Activated CD4-positive, alpha-beta T cell treated with anti-CD3 and anti-CD28 coated beads for 36 hours (primary cell): Measurements from ENCODE around the gene RAD51B. TPM values are rescaled to one million over a fixed set of nuclear protein-coding genes. Genes with fewer than 3 reads are reported as not detected.
A peak's percentile ranks its signal among the peaks of the same experiment; 100 is the strongest.

Experiments
- ATAC-seq: fragments of 200-7000 bp; cut with Tn5 transposase; one replicate; pipeline ENCODE4 v1.10.0; 2021; ENCODE audit warnings: mild to moderate bottlenecking, moderate library complexity
- CTCF ChIA-PET: fragments of 350-600 bp; sonication (Branson Sonifier 250); formaldehyde crosslinking; loops from one replicate; lab custom pipeline; 2021; ENCODE audit warnings: antibody characterized with exemption; lab: Charles Lee
- POLR2A ChIA-PET: fragments of 350-600 bp; sonication (Branson Sonifier 250); formaldehyde crosslinking; loops from one replicate; lab custom pipeline; 2021; ENCODE audit warnings: antibody characterized with exemption, inconsistent platforms; lab: Charles Lee
- DNase-seq: peaks from one replicate; pipeline ENCODE4 v3.0.0-alpha.2; 2020
- H3K27ac Mint-ChIP-seq: one replicate; pipeline ENCODE4 v1.8.0; 2021; ENCODE audit warnings: mixed read lengths
- H3K27me3 Mint-ChIP-seq: one replicate; pipeline ENCODE4 v1.8.0; 2021; ENCODE audit warnings: mixed read lengths
- H3K36me3 Mint-ChIP-seq: one replicate; pipeline ENCODE4 v1.8.0; 2021; ENCODE audit warnings: low read depth, mixed read lengths
- H3K4me1 Mint-ChIP-seq: one replicate; pipeline ENCODE4 v1.8.0; 2021; ENCODE audit warnings: mixed read lengths
- H3K4me3 Mint-ChIP-seq: one replicate; pipeline ENCODE4 v1.8.0; 2021; ENCODE audit warnings: mild to moderate bottlenecking, moderate library complexity, mixed read lengths
- H3K9me3 Mint-ChIP-seq: one replicate; pipeline ENCODE4 v1.8.0; 2021; ENCODE audit warnings: low read depth, mixed read lengths
- intact Hi-C, 2 experiments: fragments of 100-400 bp; cut with DNase I in 1 of 2; cut with micrococcal nuclease in 1 of 2; formaldehyde crosslinking; loops; one replicate each; pipeline versions ENCODE4 v1.14.2 to v1.15.1; 2022 to 2024; cut with DNase I, micrococcal nuclease
- total RNA-seq, 2 experiments: library from RNA; stranded (reverse); gene quantifications; one replicate each; pipeline ENCODE4 v1.2.3, GENCODE V29; 2021

Gene RAD51B
- total RNA-seq, 2 experiments from 2014 or later: 26.4 to 39.9 TPM

DNA sequence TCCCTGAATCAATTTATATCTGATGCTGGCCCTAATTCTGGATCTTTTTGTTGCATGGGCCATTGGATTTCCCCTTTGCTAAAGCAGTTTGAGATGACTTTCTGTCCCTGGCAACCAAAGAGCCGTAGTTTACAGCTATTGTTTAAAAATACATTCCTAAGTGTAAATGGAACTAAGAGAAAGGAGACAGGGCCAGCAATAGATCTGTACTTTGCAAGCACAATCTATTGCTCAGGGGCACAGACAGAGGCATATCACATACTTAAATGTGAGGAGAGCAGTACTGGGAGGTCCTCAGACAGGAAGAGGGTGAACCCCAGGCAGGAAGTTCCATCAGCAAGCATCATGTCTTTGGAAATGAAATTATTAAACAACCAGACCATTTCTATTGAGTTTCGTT, 846.7 kb downstream of the RAD51B start:
- ChIA-PET POLR2A (no interaction called here), CTCF (interaction anchor here (1.4 kb wide), 1 partner anchor 18 kb away, joined by 3 read pairs; no protein-coding TSS in a partner anchor)
- H3K9me3 Mint-ChIP-seq: peaks cover 3% of the 10 kb centered on the region

DNA sequence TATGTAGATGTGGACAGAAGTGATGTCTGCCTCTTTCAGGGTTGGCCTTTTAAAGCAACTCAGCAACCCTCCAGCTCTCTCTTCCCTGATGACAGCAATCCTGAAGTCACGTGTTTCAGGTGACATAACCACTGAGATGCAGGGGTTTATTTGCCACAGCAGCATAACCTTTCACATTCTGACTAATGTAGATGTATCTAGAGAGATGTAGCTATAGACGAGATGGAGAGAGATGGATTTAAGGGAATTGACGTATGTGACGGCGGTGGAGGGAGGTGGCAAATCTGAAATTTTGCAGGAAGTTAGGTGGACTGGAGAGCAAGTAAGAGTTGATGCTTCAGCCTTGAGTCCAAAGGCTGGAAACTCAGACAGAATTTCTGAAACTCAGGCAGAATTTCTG, 847.3 kb downstream of the RAD51B start:
- peaks cover 3% of the 10 kb centered on the region for H3K9me3 Mint-ChIP-seq
- H3K27me3 Mint-ChIP-seq: no peaks in the 10 kb centered on the region
- no peak overlapping the region for H3K4me3 Mint-ChIP-seq
- ATAC-seq (no peak), DNase-seq (no peak)
- intact Hi-C loops: no loop called here
- POLR2A ChIA-PET: no interaction called here
- H3K4me1 Mint-ChIP-seq: peaks cover 46% of the 10 kb centered on the region
- CTCF ChIA-PET: interaction anchor here (0.9 kb wide), 1 partner anchor 11 kb away, joined by 3 read pairs; no protein-coding TSS in a partner anchor
- H3K36me3 Mint-ChIP-seq: no peaks in the 10 kb centered on the region
- H3K27ac Mint-ChIP-seq: no peak overlapping the region

More for the DNA sequence above, 846.7 kb downstream of the RAD51B start:
- Mint-ChIP-seq H3K4me1 (peaks cover 49% of the 10 kb centered on the region), H3K4me3 (no peak overlapping the region), H3K27me3 (no peaks in the 10 kb centered on the region), H3K27ac (no peak overlapping the region), H3K36me3 (no peaks in the 10 kb centered on the region)
- intact Hi-C loops: no loop called here
- ATAC-seq (no peak), DNase-seq (no peak)

DNA sequence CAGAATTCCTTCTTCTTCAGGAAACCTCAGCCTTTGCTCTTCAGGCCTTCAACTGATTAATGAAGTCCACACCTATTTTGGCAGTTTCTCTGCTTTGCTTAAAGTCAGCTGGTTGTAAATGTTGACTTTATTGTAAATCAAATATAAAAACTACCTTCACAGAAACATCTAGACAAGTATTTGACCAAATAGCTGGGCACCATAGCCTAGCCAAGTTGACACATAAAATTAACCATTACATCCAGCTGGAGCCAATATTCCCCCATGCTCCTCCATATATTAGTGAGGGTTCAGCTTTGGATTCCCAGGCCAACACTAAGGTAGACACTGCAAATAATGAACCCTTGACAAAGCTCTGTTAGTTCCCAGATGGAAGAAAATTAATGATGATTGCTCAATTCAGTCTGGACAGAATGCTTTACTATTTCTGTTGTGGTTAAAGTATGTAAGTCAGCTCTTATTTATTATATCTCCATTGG, 847.8 kb downstream of the RAD51B start:
- Mint-ChIP-seq H3K9me3 (peaks cover 3% of the 10 kb centered on the region), H3K27me3 (no peaks in the 10 kb centered on the region), H3K27ac (no peak overlapping the region), H3K36me3 (no peaks in the 10 kb centered on the region), H3K4me1 (peaks cover 42% of the 10 kb centered on the region), H3K4me3 (no peak overlapping the region)
- no peak for ATAC-seq
- CTCF ChIA-PET: interaction anchor here (0.9 kb wide), 1 partner anchor 10 kb away, joined by 3 read pairs; no protein-coding TSS in a partner anchor
- intact Hi-C loops: no loop called here
- DNase-seq: no peak
- POLR2A ChIA-PET: no interaction called here

DNA sequence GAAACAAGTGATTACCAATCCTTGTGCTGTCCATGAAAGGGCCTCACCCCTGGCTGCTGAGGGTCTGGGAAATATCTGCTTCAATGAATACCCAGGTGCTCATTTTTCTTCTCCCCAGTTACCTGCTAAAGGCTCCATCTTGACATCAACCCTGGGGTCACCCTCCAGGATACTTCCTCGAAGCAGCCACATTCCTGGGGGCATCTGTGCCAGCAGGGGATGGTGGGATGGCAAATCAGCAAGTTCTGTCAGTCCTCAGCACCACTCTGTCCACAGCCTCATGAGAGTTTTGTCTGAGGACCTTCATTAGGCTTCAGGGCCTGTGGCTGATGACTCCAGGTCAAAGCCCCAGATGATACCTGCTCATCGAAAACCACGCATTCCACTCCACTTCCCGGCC, 848.4 kb downstream of the RAD51B start:
- Mint-ChIP-seq H3K27ac (no peak overlapping the region), H3K36me3 (no peaks in the 10 kb centered on the region), H3K4me3 (no peak overlapping the region), H3K9me3 (peaks cover 3% of the 10 kb centered on the region), H3K4me1 (peaks cover 36% of the 10 kb centered on the region), H3K27me3 (no peaks in the 10 kb centered on the region)
- CTCF ChIA-PET: interaction anchor here (0.6 kb wide), 2 partner anchors 13 to 1024 kb away, joined by 3 read pairs; no protein-coding TSS in a partner anchor
- ATAC-seq (no peak), DNase-seq (no peak)
- intact Hi-C loops: no loop called here
- POLR2A ChIA-PET: interaction anchor here (0.6 kb wide), 1 partner anchor 27 kb away, joined by 4 read pairs; no protein-coding TSS in a partner anchor

DNA sequence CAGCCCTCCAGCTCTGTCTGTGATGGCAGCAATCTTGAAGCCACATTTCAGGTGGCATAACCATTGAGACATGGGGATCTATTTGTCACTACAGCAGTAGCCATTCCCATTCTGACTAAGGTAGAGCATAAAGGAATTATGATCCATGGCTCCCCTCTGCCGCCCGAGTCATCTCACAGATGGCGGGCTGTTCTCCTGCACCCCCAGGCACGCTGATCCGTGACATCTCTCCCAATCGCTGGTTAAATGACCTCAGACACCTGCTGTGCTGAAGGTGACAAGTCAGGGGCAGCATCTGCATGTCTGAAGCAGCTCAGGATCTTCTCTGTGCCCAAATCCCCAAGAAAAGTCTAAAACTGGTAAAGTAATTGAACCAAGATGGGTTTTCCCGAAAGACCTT, 849.0 kb downstream of the RAD51B start:
- intact Hi-C loops: no loop called here
- ATAC-seq (no peak), DNase-seq (no peak)
- POLR2A ChIA-PET: interaction anchor here (0.6 kb wide), 1 partner anchor 26 kb away, joined by 4 read pairs; no protein-coding TSS in a partner anchor
- H3K27me3 Mint-ChIP-seq: no peaks in the 10 kb centered on the region
- H3K9me3 Mint-ChIP-seq: peaks cover 3% of the 10 kb centered on the region
- no peaks in the 10 kb centered on the region for H3K36me3 Mint-ChIP-seq
- H3K4me3 Mint-ChIP-seq: no peak overlapping the region
- H3K27ac Mint-ChIP-seq: no peak overlapping the region
- CTCF ChIA-PET: interaction anchor here (0.6 kb wide), 2 partner anchors 12 to 1025 kb away, joined by 3 read pairs; no protein-coding TSS in a partner anchor
- peaks cover 31% of the 10 kb centered on the region for H3K4me1 Mint-ChIP-seq

DNA sequence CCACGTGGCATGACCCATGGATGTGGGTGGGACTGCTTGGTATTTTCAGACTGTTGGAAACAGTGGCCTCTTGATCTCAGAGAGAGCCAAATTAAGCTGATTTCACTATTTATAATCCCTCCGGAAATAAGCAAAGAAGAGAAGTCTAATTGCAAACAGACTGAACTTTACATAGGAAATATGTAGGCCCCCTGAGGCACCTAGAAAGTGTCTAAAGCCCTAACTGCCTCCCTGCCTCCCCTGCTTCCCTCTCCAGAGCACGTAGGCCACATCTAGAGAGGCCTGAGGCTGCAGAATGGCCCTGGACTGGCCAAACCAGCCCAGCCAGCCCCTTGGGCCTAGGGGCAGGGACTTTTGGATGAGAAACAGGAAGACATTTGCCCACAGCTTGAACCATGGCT, 849.5 kb downstream of the RAD51B start:
- Mint-ChIP-seq H3K4me3 (no peak overlapping the region), H3K27ac (no peak overlapping the region), H3K27me3 (no peaks in the 10 kb centered on the region), H3K36me3 (no peaks in the 10 kb centered on the region), H3K4me1 (peaks cover 25% of the 10 kb centered on the region), H3K9me3 (peaks cover 3% of the 10 kb centered on the region)
- ATAC-seq (no peak), DNase-seq (no peak)
- ChIA-PET POLR2A (interaction anchor here (0.9 kb wide), 1 partner anchor 119 kb away, joined by 3 read pairs; no protein-coding TSS in a partner anchor), CTCF (no interaction called here)
- intact Hi-C loops: no loop called here

DNA sequence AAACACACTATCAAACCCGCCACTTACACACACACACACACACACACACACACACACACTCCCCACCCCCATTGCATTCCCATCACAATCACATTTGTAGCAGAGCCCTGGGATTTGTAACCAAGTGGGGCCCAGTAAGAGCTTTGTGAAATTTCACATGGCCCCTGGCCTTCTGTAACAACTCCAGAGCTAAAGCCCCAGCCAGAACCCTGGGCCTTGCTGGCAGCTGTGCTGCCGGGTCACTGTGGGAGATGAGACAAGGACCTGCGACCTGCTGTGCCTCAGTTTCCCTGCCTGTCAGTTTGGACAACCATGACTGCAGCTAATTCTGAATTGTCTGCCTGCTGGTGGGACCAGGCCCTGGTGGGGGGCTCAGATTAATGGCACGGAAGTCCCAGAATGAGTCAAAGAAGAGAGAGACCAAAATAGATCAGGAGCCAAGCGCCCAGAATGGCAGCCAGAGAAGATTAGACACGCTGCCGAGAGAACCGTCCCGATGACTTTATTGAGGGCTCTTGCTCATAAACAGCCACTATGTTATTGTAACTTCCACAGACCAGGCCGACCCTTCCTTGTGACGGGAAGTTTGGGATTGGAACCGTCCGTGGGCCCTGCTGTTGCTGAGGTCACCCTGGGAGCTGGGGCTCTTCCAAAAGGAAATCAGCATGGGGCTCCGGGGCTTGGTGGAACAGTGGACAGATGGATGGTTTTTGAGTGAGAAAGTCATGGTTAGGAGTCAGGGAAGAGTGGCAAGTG, 850.2 kb downstream of the RAD51B start:
- POLR2A ChIA-PET: interaction anchor here (0.6 to 0.9 kb wide), 2 partner anchors 119 to 156 kb away, joined by 3 read pairs; no protein-coding TSS in a partner anchor
- H3K9me3 Mint-ChIP-seq: peaks cover 3% of the 10 kb centered on the region
- H3K4me1 Mint-ChIP-seq: peaks cover 19% of the 10 kb centered on the region
- no peak for ATAC-seq
- no peak overlapping the region for H3K27ac Mint-ChIP-seq
- no peaks in the 10 kb centered on the region for H3K27me3 Mint-ChIP-seq
- DNase-seq: no peak
- CTCF ChIA-PET: interaction anchor here (0.6 kb wide), 1 partner anchor 97 kb away, joined by 3 read pairs; no protein-coding TSS in a partner anchor
- no peak overlapping the region for H3K4me3 Mint-ChIP-seq
- no peaks in the 10 kb centered on the region for H3K36me3 Mint-ChIP-seq
- intact Hi-C loops: no loop called here

DNA sequence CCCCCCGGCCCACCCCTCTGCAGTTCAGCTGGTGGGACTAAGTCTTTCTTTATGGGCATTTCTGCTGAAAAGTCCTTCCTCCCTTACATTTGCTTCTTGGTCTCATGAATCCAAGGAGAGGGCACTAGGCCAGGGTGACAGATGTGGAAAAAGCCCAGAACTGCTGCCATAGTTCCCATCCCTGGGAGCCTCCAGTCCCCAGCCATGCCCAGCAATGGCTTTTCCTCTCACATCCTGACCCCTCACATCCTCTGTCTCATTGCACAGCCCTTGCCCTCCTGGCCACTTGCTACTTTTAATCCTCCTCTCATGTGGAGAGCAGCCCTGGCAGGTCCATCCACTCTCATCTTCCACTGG, 850.8 kb downstream of the RAD51B start:
- no peak for DNase-seq
- POLR2A ChIA-PET: interaction anchor here (0.6 kb wide), 1 partner anchor 155 kb away, joined by 3 read pairs; no protein-coding TSS in a partner anchor
- Mint-ChIP-seq H3K4me1 (peaks cover 14% of the 10 kb centered on the region), H3K36me3 (no peaks in the 10 kb centered on the region), H3K4me3 (no peak overlapping the region), H3K9me3 (peaks cover 3% of the 10 kb centered on the region), H3K27me3 (no peaks in the 10 kb centered on the region), H3K27ac (peak overlapping the region; percentile 7)
- intact Hi-C loops: no loop called here
- ATAC-seq: no peak
- CTCF ChIA-PET: no interaction called here

DNA sequence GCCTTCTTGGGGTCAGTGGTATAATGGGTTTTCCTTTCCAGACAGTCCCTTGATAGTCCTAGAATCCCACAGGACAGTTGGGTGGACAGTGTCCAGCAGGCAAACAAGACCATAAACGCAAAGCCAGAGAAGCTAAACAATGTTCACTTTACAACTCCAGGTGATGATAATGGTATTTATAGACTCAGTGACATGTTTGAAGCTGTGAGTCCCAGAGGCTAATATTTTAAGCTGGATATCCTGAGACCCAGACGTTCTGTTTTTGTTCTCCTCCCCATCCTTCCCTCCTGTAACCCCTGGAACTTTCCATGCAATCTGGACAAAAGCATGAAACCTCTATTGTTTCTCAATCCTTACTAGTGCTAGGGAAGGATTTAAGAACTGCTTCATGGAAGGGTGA, 852.3 kb downstream of the RAD51B start:
- Mint-ChIP-seq H3K4me1 (peaks cover under 1% of the 10 kb centered on the region), H3K36me3 (no peaks in the 10 kb centered on the region), H3K27ac (no peak overlapping the region), H3K4me3 (no peak overlapping the region), H3K27me3 (no peaks in the 10 kb centered on the region), H3K9me3 (peaks cover 1% of the 10 kb centered on the region)
- ChIA-PET CTCF (interaction anchor here (0.5 to 0.8 kb wide), 2 partner anchors 58 to 117 kb away, joined by 3 read pairs; no protein-coding TSS in a partner anchor), POLR2A (no interaction called here)
- ATAC-seq (no peak), DNase-seq (no peak)
- intact Hi-C loops: no loop called here

DNA sequence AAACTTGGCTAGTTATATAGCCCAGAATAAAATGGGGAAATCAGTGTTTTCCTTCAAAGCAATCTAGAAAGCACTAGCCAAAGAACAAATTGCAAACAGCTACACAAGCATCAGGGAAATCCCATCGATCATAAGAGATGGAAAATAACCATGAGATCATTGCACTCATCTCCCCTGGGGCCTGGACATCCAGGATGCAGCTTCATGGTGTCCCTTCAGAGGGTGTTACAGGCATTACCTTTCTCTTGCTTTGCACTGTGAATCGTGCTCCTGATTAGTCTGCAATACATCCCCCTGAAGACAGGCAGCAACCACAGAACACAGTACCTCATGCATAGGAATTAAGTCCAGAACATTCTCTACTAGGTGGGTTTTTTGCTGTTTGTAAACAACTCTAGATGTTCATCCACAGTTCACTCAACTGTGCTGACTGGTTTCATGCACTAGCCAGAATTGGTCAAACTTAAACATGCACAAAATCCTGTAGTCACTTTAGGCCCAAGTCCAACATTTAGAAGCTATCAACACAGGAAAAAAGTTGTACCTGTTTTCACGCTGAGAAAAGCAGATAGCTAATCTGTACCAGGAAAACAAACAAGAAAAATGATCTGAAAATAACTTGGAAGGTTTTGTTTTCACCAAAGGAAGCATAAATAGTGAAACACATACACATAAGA, 853.2 kb downstream of the RAD51B start:
- no peaks in the 10 kb centered on the region for H3K4me1 Mint-ChIP-seq
- ChIA-PET CTCF (interaction anchor here (0.5 to 0.8 kb wide), 2 partner anchors 57 to 116 kb away, joined by 3 read pairs; no protein-coding TSS in a partner anchor), POLR2A (no interaction called here)
- H3K27ac Mint-ChIP-seq: no peak overlapping the region
- H3K27me3 Mint-ChIP-seq: no peaks in the 10 kb centered on the region
- no peak overlapping the region for H3K4me3 Mint-ChIP-seq
- no peak for ATAC-seq
- H3K36me3 Mint-ChIP-seq: no peaks in the 10 kb centered on the region
- H3K9me3 Mint-ChIP-seq: no peaks in the 10 kb centered on the region
- intact Hi-C loops: no loop called here
- no peak for DNase-seq

DNA sequence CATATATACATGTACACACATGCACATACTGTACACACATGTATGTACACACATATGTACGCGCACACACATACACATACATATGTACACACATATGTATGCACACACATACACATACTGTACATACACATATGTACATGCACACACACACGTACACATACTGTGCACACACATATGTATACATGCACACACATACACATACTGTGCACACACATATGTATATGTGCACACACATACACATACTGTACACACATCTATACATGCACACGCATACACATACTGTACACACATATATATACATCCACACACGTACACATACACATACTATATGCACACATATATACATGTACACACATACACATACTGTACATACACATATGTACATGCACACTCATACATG, 853.9 kb downstream of the RAD51B start:
- ChIA-PET POLR2A (no interaction called here), CTCF (no interaction called here)
- Mint-ChIP-seq H3K36me3 (no peaks in the 10 kb centered on the region), H3K27me3 (no peaks in the 10 kb centered on the region), H3K4me1 (peaks cover 5% of the 10 kb centered on the region), H3K4me3 (no peak overlapping the region), H3K27ac (no peak overlapping the region), H3K9me3 (no peaks in the 10 kb centered on the region)
- no peak for DNase-seq
- intact Hi-C loops: no loop called here
- ATAC-seq: peak; percentile 19
